Hematopoietic multipotent progenitor cell treated with erythropoietin and hydrocortisone succinate and interleukin-3 and kit ligand, for 15 days (in vitro differentiated cells): ENCODE measurements around the gene TYROBP.
"Not testable (repeated sequence)": the region's sequence is repeated elsewhere in the genome, so short reads cannot be mapped to it uniquely, and the experiment has no call there.

Experiments
- DNase-seq: peaks from one replicate; pipeline ENCODE4 v3.0.0-alpha.2; 2015; ENCODE audit warnings: low spot score

The TYROBP gene

DNA sequence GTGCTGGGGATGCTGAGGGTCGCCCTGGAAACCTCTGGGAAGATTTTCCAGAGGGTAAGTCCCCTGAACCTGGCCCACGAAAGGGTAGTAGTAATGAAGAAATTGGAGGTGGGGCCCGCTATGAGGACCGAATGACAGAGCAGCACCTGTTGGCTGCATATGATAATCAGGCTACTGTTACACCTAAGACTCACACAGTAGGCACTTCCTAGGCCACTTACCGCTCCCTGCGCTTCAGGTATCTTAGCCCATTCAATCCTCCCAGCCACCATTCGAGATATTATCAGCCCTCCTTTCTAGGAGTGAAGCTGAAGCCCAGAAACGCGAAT lies 23.7 kb upstream of the TYROBP start:
- no peak for DNase-seq

GRCh38 chr19:35931161-35931873 lies 23.2 kb upstream of the TYROBP start:
- peak; percentile 99 for DNase-seq

DNA sequence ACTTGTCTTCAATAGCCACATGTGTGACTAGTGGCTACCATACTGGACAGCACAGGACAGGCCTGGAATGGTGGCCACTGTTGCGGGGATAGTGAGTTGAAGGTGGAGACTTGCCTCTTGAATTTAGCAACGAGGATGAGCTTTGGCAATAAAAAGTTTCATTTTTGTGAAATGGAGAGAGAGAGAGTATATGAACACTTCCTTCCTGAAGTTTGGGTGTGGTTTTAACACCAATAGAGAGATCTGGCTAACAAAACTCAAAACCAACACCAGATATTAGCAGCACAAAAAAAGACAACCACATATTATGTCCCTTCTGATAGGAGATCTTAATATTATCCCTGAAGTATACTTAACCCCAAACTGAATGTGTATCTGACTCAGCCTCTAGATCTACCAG lies 21.8 kb upstream of the TYROBP start:
- DNase-seq, result no peak

DNA sequence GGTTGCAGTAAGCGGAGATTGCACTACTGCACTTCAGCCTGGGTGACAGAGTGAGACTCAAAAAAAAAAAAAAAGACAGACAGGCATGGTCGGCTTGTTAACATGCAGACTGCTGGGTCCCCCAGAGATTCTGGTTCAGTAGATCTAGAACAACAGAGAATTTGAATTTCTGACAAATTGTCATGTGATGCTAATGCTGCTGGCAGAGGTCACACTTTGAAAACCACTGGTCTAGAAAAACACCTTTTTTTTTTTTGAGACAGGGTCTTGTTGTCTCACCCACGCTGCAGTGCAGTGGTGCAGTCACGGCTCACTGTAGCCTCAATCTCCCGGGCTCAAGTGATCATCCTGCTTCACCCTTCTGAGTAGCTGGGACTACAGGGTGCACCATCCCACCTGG lies 20.4 kb upstream of the TYROBP start:
- DNase-seq, result no peak

GRCh38 chr19:35925501-35925900 lies 17.4 kb upstream of the TYROBP start:
- no peak for DNase-seq

GRCh38 chr19:35921012-35921411 lies 12.9 kb upstream of the TYROBP start:
- DNase-seq, result no peak

GRCh38 chr19:35919306-35919705 lies 11.2 kb upstream of the TYROBP start:
- DNase-seq, result no peak

DNA sequence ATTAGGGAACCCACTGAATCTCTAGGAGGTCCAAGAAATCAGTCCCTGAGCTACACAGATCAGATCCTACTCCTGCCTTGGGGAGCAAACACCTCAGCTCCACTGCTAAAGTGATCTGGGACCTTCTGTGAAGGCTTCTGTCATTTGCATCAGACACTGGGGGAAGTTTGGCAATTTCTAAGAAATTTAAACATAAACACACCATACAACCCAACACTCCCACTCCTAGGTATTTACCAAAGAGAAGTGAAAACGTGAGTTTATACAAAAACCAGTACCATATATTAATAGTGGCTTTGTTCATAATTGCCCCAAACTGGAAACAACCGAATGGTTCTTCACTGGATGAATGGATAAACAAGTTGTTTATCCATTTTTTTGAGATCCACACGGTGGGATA lies 7.3 kb upstream of the TYROBP start:
- no peak for DNase-seq

GRCh38 chr19:35913589-35913988 lies 5.5 kb upstream of the TYROBP start:
- DNase-seq, result no peak

- no peak for DNase-seq
Observed at GRCh38 chr19:35911790-35912189, 3.7 kb upstream of the TYROBP start.

- DNase-seq, result no peak
Observed at GRCh38 chr19:35911173-35911572, 3.1 kb upstream of the TYROBP start.

DNA sequence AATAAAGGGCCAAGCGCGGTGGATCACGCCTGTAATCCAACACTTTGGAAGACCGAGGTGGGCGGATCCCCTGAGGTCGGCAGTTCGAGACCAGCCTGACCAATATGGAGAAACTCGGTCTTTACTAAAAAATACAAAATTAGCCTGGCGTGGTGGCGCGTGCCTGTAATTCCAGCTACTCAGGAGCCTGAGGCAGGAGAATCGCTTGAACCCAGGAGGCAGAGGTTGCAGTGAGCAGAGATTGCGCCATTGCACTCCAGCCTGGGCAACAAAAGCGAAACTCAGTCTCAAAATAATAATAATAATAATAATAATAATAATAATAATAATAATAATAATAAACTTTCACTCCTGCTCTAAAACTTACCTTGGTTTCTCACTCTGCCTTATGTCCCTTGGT lies 2.3 kb upstream of the TYROBP start:
- DNase-seq, result not testable (repeated sequence)

GRCh38 chr19:35909684-35910035 lies 1.6 kb upstream of the TYROBP start:
- DNase-seq, result no peak

- no peak for DNase-seq
Observed at GRCh38 chr19:35908973-35909683, 1.0 kb upstream of the TYROBP start.

DNA sequence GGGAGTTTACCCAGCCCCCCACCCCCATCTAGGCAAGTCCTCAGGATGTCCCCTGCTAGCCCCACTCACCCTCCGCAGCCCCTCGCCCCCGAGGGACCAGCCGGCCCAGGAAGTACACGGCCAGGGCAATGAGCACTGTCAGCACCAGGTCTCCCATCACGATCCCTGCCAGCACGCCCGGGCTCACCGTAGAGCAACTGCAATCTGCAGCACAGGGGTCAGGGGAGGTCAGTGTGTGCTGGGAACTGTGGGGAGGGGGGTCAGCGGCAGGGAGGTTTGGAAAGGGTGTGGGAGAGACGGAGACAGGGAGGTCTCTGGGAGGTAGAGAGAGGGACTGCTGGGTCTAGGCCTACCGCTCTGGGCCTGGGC lies 734 bp downstream of the TYROBP start:
- DNase-seq, result no peak

- no peak for DNase-seq
Observed at GRCh38 chr19:35905178-35905727, 2.8 kb downstream of the TYROBP start.

- DNase-seq, result no peak
Observed at GRCh38 chr19:35904311-35905068, 3.6 kb downstream of the TYROBP start.

DNA sequence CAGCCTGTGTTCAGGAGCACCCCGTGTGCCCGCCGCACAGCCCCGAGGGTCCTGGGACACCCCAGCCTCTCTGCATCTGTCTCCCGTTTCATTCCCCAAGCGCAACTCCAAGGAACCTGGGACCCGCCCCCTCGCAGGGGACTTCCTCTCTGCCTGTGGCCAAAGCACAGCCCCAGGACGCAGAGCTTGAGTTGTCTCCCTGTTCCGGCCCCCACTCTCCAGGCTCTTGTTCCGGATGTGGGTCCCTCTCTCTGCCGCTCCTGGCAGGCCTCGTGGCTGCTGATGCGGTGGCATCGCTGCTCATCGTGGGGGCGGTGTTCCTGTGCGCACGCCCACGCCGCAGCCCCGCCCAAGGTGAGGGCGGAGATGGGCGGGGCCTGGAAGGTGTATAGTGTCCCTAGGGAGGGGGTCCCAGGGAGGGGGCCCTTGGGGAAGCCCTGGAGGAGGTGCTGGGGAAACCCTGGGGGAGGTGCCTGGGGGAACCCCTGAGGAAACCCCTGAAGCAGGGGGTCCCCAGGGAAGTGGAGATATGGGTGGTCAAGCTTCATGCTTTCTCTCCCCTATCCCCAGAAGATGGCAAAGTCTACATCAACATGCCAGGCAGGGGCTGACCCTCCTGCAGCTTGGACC lies 4.4 kb downstream of the TYROBP start:
- peak; percentile 31 for DNase-seq

DNA sequence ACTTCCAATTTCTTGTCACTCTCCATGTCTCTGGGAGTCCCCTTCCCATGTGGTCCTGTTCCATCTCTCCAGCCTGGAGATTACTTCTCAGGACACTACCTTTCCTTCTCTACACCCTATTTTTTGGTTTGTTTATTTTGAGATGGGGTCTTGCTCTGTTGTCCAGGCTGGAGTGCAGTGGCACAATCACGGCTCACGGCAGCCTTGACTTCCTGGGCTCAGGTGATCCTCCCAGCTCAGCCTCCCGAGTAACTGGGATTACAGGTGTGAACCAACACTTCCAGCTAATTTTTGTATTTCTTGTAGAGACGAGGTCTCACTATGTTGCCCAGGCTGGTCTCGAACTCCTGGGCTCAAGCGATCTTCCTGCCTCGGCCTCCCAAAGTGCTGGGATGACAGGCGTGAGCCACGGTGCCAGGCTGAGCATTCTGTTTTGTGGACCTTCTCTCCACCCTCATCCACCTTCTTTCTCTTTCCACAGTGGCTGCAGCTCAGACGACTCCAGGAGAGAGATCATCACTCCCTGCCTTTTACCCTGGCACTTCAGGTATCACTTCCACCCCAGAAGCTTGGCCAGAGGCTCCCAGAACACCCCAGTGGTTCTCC lies 5.1 kb downstream of the TYROBP start:
- DNase-seq, result no peak

- DNase-seq, result no peak
Observed at GRCh38 chr19:35901854-35902661, 6.0 kb downstream of the TYROBP start, which contains the start of gene HCST. Gene HCST, plus strand, starts transcription at chr19:35902529. Its CDS starts 65 bp downstream, at chr19:35902594.

- DNase-seq, result no peak
Observed at GRCh38 chr19:35901055-35901644, 6.9 kb downstream of the TYROBP start.
